OCI-LY1 (cell line): ENCODE data around the gene SLC29A3.
"Not testable (repeated sequence)": the region's sequence is repeated elsewhere in the genome, so short reads cannot be mapped to it uniquely, and the experiment has no call there.

ENCODE experiments used
- H2AFZ ChIP-seq: fragments of 200-600 bp; sonication (generic), shearing (Covaris generic); 2 replicates; pipeline ENCODE4 v1.6.0; 2014; ENCODE audit warnings: antibody characterized with exemption, mild to moderate bottlenecking, low read length
- H3F3A ChIP-seq: fragments of 200-600 bp; sonication (generic), shearing (Covaris generic); 2 replicates; pipeline ENCODE4 v1.6.0; 2014; ENCODE audit warnings: mild to moderate bottlenecking, antibody characterized with exemption, low read length, moderate library complexity; ENCODE audit not compliant: insufficient read depth
- H3K27ac ChIP-seq: fragments of 200-600 bp; sonication (generic); 2 replicates; pipeline ENCODE4 v1.5.1; 2014; ENCODE audit warnings: low read length, mixed run types, mild to moderate bottlenecking, low read depth; ENCODE audit not compliant: poor library complexity, severe bottlenecking
- H3K27me3 ChIP-seq: fragments of 200-600 bp; sonication (generic); 2 replicates; pipeline ENCODE4 v1.6.0; 2014; ENCODE audit warnings: antibody characterized with exemption, mild to moderate bottlenecking, low read length, moderate library complexity; ENCODE audit not compliant: insufficient read depth
- H3K36me3 ChIP-seq: fragments of 200-600 bp; sonication (generic); 2 replicates; pipeline ENCODE4 v1.6.1; 2014; ENCODE audit warnings: mild to moderate bottlenecking, antibody characterized with exemption, low read length, moderate library complexity, mixed read lengths; ENCODE audit not compliant: insufficient read depth
- H3K4me1 ChIP-seq: fragments of 200-600 bp; sonication (generic); 2 replicates; pipeline ENCODE4 v1.5.1; 2014; ENCODE audit warnings: mild to moderate bottlenecking, low read length, moderate library complexity; ENCODE audit not compliant: insufficient read depth, severe bottlenecking
- H3K4me2 ChIP-seq: fragments of 200-600 bp; sonication (generic), shearing (Covaris generic); 2 replicates; pipeline ENCODE4 v1.6.1; 2014; ENCODE audit warnings: low read length
- H3K4me3 ChIP-seq: fragments of 200-600 bp; sonication (generic); 2 replicates; pipeline ENCODE4 v1.5.1; 2014; ENCODE audit warnings: low read length, low read depth, mild to moderate bottlenecking, mixed read lengths; ENCODE audit not compliant: poor library complexity, severe bottlenecking
- H3K79me2 ChIP-seq: fragments of 200-600 bp; shearing (Covaris generic); 2 replicates; pipeline ENCODE4 v1.6.1; 2016; ENCODE audit warnings: mixed run types, low read length, mixed read lengths; ENCODE audit not compliant: insufficient read depth
- H3K9ac ChIP-seq: fragments of 200-600 bp; sonication (generic), shearing (Covaris generic); 2 replicates; pipeline ENCODE4 v1.6.1; 2014; ENCODE audit warnings: mild to moderate bottlenecking, low read length, mixed read lengths
- H3K9me2 ChIP-seq: fragments of 200-600 bp; sonication (generic), shearing (Covaris generic); 2 replicates; pipeline ENCODE4 v1.6.1; 2014; ENCODE audit warnings: low read depth, mild to moderate bottlenecking, low read length, mixed read lengths
- H3K9me3 ChIP-seq: fragments of 200-600 bp; shearing (Covaris generic); 2 replicates; pipeline ENCODE4 v1.6.1; 2014; ENCODE audit warnings: low read length, mixed read lengths
- H4K20me1 ChIP-seq: fragments of 200-600 bp; sonication (generic), shearing (Covaris generic); 2 replicates; pipeline ENCODE4 v1.6.0; 2016; ENCODE audit warnings: mild to moderate bottlenecking, low read length; ENCODE audit not compliant: insufficient read depth
- CTCF ChIP-seq: fragments of 200-600 bp; sonication (generic), shearing (Covaris generic); IDR thresholded peaks from 2 replicates; pipeline ENCODE4 v1.5.1; 2017; ENCODE audit warnings: mild to moderate bottlenecking, antibody characterized with exemption, low read length, moderate library complexity, mixed read lengths
- EZH2 ChIP-seq: fragments of 200-600 bp; sonication (generic), shearing (Covaris generic); IDR thresholded peaks from 2 replicates; pipeline ENCODE4 v1.8.0; 2017; ENCODE audit warnings: borderline replicate concordance, mixed run types, mild to moderate bottlenecking, antibody characterized with exemption, low read length, moderate library complexity, mixed read lengths

SLC29A3 gene

GRCh38 chr10:71358277-71358676 is 39.2 kb downstream of the SLC29A3 start:
- Histone ChIP-seq H3K9me3 (no peaks in the 10 kb centered on the region), H3K27ac (no peak overlapping the region), H3K27me3 (no peaks in the 10 kb centered on the region), H3K4me1 (no peaks in the 10 kb centered on the region), H2AFZ (no peak overlapping the region), H3K9me2 (no peaks in the 10 kb centered on the region), H3K36me3 (no peaks in the 10 kb centered on the region), H3K4me2 (no peak overlapping the region), H4K20me1 (no peaks in the 10 kb centered on the region), H3K9ac (no peak overlapping the region), H3F3A (no peaks in the 10 kb centered on the region), H3K79me2 (no peaks in the 10 kb centered on the region), H3K4me3 (no peak overlapping the region)
- TF ChIP-seq CTCF (no peak), EZH2 (no peak)

GRCh38 chr10:71358906-71359305 is 39.8 kb downstream of the SLC29A3 start:
- H4K20me1 ChIP-seq, H3F3A ChIP-seq, H3K4me2 ChIP-seq, H2AFZ ChIP-seq, H3K27me3 ChIP-seq, H3K36me3 ChIP-seq, H3K9me3 ChIP-seq, H3K9ac ChIP-seq, H3K27ac ChIP-seq, H3K4me3 ChIP-seq, H3K4me1 ChIP-seq, H3K9me2 ChIP-seq, H3K79me2 ChIP-seq: not testable (repeated sequence)

GRCh38 chr10:71359364-71360046 is 40.4 kb downstream of the SLC29A3 start:
- Histone ChIP-seq H2AFZ (no peak overlapping the region), H3K4me2 (no peak overlapping the region), H3K79me2 (no peaks in the 10 kb centered on the region), H3K27ac (no peak overlapping the region), H3K9me2 (no peaks in the 10 kb centered on the region), H3K4me1 (no peaks in the 10 kb centered on the region), H3K9me3 (no peaks in the 10 kb centered on the region), H3K36me3 (no peaks in the 10 kb centered on the region), H3K9ac (no peak overlapping the region), H3F3A (no peaks in the 10 kb centered on the region), H4K20me1 (no peaks in the 10 kb centered on the region), H3K4me3 (no peak overlapping the region), H3K27me3 (no peaks in the 10 kb centered on the region)
- no peak for TF ChIP-seq EZH2
- TF ChIP-seq CTCF = no peak

- H3K27ac ChIP-seq = no peak overlapping the region
- TF ChIP-seq CTCF (no peak), EZH2 (no peak)
- H4K20me1 ChIP-seq = no peaks in the 10 kb centered on the region
- H3K79me2 ChIP-seq = no peaks in the 10 kb centered on the region
- no peak overlapping the region for H3K9ac ChIP-seq
- H3K4me1 ChIP-seq = no peaks in the 10 kb centered on the region
- no peak overlapping the region for H2AFZ ChIP-seq
- no peaks in the 10 kb centered on the region for H3K36me3 ChIP-seq
- H3K27me3 ChIP-seq = no peaks in the 10 kb centered on the region
- H3K9me3 ChIP-seq = no peaks in the 10 kb centered on the region
- H3F3A ChIP-seq = no peaks in the 10 kb centered on the region
- H3K4me3 ChIP-seq = no peak overlapping the region
- no peaks in the 10 kb centered on the region for H3K9me2 ChIP-seq
- H3K4me2 ChIP-seq = no peak overlapping the region
Measured at GRCh38 chr10:71360735-71361134, 41.7 kb downstream of the SLC29A3 start.
